WTC11 (cell line): ENCODE data around the gene MEFV. TPM values are rescaled to one million over a fixed set of nuclear protein-coding genes. Genes with fewer than 3 reads are reported as not detected.

Source experiments
- ATAC-seq: fragments of 200-7000 bp; cut with Tn5 transposase; 2 replicates; pipeline ENCODE4 v1.10.0; 2021; ENCODE audit warnings: mild to moderate bottlenecking, moderate library complexity
- CTCF ChIA-PET: fragments of 300-600 bp; sonication (Branson Sonifier 250); formaldehyde crosslinking; loops from one replicate; lab custom pipeline; 2021; ENCODE audit warnings: antibody characterized with exemption; lab: Charles Lee
- POLR2A ChIA-PET: fragments of 350-600 bp; sonication (Branson Sonifier 250); formaldehyde crosslinking; loops from one replicate; lab custom pipeline; 2021; ENCODE audit warnings: antibody characterized with exemption; lab: Charles Lee
- DNase-seq: peaks from one replicate; pipeline ENCODE4 v3.0.0; 2021; ENCODE audit warnings: low spot score
- H3K27ac Mint-ChIP-seq: 2 replicates; pipeline ENCODE4 v1.8.0; 2021; ENCODE audit warnings: mixed read lengths
- H3K27me3 Mint-ChIP-seq: 2 replicates; pipeline ENCODE4 v1.8.0; 2021; ENCODE audit warnings: low read depth, mild to moderate bottlenecking, moderate library complexity, mixed read lengths
- H3K36me3 Mint-ChIP-seq: 2 replicates; pipeline ENCODE4 v1.8.0; 2021; ENCODE audit warnings: mixed read lengths
- H3K4me1 Mint-ChIP-seq: 2 replicates; pipeline ENCODE4 v1.8.0; 2022; ENCODE audit warnings: mixed read lengths
- H3K4me3 Mint-ChIP-seq: 2 replicates; pipeline ENCODE4 v1.8.0; 2021; ENCODE audit warnings: mild to moderate bottlenecking, moderate library complexity, mixed read lengths
- H3K9me3 Mint-ChIP-seq: 2 replicates; pipeline ENCODE4 v1.8.0; 2021; ENCODE audit warnings: mixed read lengths
- EMX1 ChIP-seq: fragments of 250-450 bp; sonication (Bioruptor Pico); IDR thresholded peaks from 2 replicates; pipeline ENCODE4 v1.8.0; 2021; ENCODE audit warnings: mild to moderate bottlenecking
- ERG ChIP-seq: fragments of 250-450 bp; sonication (Bioruptor Pico); IDR thresholded peaks from 2 replicates; pipeline ENCODE4 v1.8.0; 2021; ENCODE audit warnings: mild to moderate bottlenecking
- ESRRA ChIP-seq: sonication (generic); formaldehyde crosslinking; IDR thresholded peaks from 2 replicates; pipeline ENCODE4 v1.8.1; 2022; ENCODE audit warnings: mild to moderate bottlenecking, missing genetic modification reagents, borderline replicate concordance
- FOXP4 ChIP-seq: sonication (generic); formaldehyde crosslinking; IDR thresholded peaks from 2 replicates; pipeline ENCODE4 v1.8.0; 2022; ENCODE audit warnings: mild to moderate bottlenecking, missing genetic modification reagents
- HMGXB4 ChIP-seq: sonication (generic); formaldehyde crosslinking; IDR thresholded peaks from 2 replicates; pipeline ENCODE4 v1.8.1; 2023; ENCODE audit warnings: mild to moderate bottlenecking, moderate library complexity, missing genetic modification reagents
- IRF1 ChIP-seq: sonication (generic); formaldehyde crosslinking; IDR thresholded peaks from 2 replicates; pipeline ENCODE4 v1.8.0; 2023; ENCODE audit warnings: missing genetic modification reagents
- MYBL2 ChIP-seq: sonication (generic); formaldehyde crosslinking; IDR thresholded peaks from 2 replicates; pipeline ENCODE4 v1.8.1; 2023; ENCODE audit warnings: mild to moderate bottlenecking, moderate library complexity, missing genetic modification reagents
- NFYB ChIP-seq: sonication (generic); formaldehyde crosslinking; conservative IDR thresholded peaks from 2 replicates; pipeline ENCODE4 v1.8.0; 2022; ENCODE audit warnings: low read depth, missing genetic modification reagents
- NR1H2 ChIP-seq: sonication (generic); formaldehyde crosslinking; IDR thresholded peaks from 2 replicates; pipeline ENCODE4 v1.9.0; 2021; ENCODE audit warnings: mild to moderate bottlenecking, moderate library complexity, missing genetic modification reagents
- NR2C2 ChIP-seq: sonication (generic); formaldehyde crosslinking; IDR thresholded peaks from 2 replicates; pipeline ENCODE4 v1.8.0; 2022; ENCODE audit warnings: mild to moderate bottlenecking, missing genetic modification reagents
- OVOL2 ChIP-seq: fragments of 250-450 bp; sonication (Bioruptor Pico); IDR thresholded peaks from 2 replicates; pipeline ENCODE4 v1.9.0; 2021; ENCODE audit warnings: mild to moderate bottlenecking, borderline replicate concordance
- PREB ChIP-seq: sonication (generic); formaldehyde crosslinking; IDR thresholded peaks from 2 replicates; pipeline ENCODE4 v1.8.1; 2022; ENCODE audit warnings: mild to moderate bottlenecking, missing genetic modification reagents, moderate library complexity, borderline replicate concordance
- RORB ChIP-seq: fragments of 250-450 bp; sonication (Bioruptor Pico); IDR thresholded peaks from 2 replicates; pipeline ENCODE4 v1.9.0; 2021; ENCODE audit warnings: mild to moderate bottlenecking
- TEAD4 ChIP-seq: sonication (generic); formaldehyde crosslinking; IDR thresholded peaks from 2 replicates; pipeline ENCODE4 v1.8.0; 2022; ENCODE audit warnings: mild to moderate bottlenecking, missing genetic modification reagents
- ZBTB43 ChIP-seq: sonication (generic); formaldehyde crosslinking; IDR thresholded peaks from 2 replicates; pipeline ENCODE4 v1.8.1; 2023; ENCODE audit warnings: mild to moderate bottlenecking, missing genetic modification reagents
- ZMAT4 ChIP-seq: fragments of 250-450 bp; sonication (Bioruptor Pico); IDR thresholded peaks from 2 replicates; pipeline ENCODE4 v1.9.0; 2021; ENCODE audit warnings: mild to moderate bottlenecking
- ZNF121 ChIP-seq: sonication (generic); formaldehyde crosslinking; IDR thresholded peaks from 2 replicates; pipeline ENCODE4 v1.8.0; 2023; ENCODE audit warnings: missing genetic modification reagents
- ZNF138 ChIP-seq: sonication (generic); formaldehyde crosslinking; conservative IDR thresholded peaks from 2 replicates; pipeline ENCODE4 v1.8.1; 2022; ENCODE audit warnings: mild to moderate bottlenecking, moderate library complexity, missing genetic modification reagents
- ZNF532 ChIP-seq: fragments of 250-450 bp; sonication (Bioruptor Pico); IDR thresholded peaks from 2 replicates; pipeline ENCODE4 v1.9.0; 2021; ENCODE audit warnings: mild to moderate bottlenecking, borderline replicate concordance
- total RNA-seq: library from RNA; stranded (reverse); gene quantifications from 3 replicates; pipeline ENCODE4 v1.2.3, GENCODE V29; 2021

The MEFV gene
- total RNA-seq, 1 experiment from 2014 or later, result 0.09 TPM

GRCh38 chr16:3283543-3284447 is 27.4 kb upstream of the MEFV start (continued):
- 0 out of 2 replicates have a peak, but pooled peaks have one; percentile 5 for TF ChIP-seq FOXP4

- ATAC-seq, result peak; percentile 86
- CTCF ChIA-PET, result interaction anchor here (0.6 to 2.1 kb wide), 12 partner anchors 10 to 244 kb away, joined by 3 to 19 read pairs (median 4); partner anchors contain the start of gene ZSCAN32
- Mint-ChIP-seq H3K36me3 (peaks cover 32% of the 10 kb centered on the region), H3K4me3 (peak within 1 kb of the TSS; percentile 99), H3K27me3 (peaks cover 4% of the 10 kb centered on the region), H3K27ac (peak within 1 kb of the TSS; percentile 97), H3K4me1 (peaks cover 21% of the 10 kb centered on the region), H3K9me3 (peaks cover 11% of the 10 kb centered on the region)
- POLR2A ChIA-PET, result interaction anchor here (0.5 to 2.3 kb wide), 11 partner anchors 13 to 241 kb away, joined by 3 to 12 read pairs (median 4); partner anchors contain the start of genes TIGD7, ZNF174, ZNF75A and ZSCAN32
- DNase-seq, result peak; percentile 95
- no peak for TF ChIP-seq EMX1
- peak; percentile 49; the same call in 1 of the 2 replicates for TF ChIP-seq ESRRA (CRISPR knock-in tag)
- TF ChIP-seq NFYB (CRISPR knock-in tag), result peak; percentile 78
- TF ChIP-seq MYBL2 (CRISPR knock-in tag), result no peak
- 0 out of 2 replicates have a peak, but pooled peaks have one; percentile 41 for TF ChIP-seq ZBTB43 (CRISPR knock-in tag)
- no peak for TF ChIP-seq ZNF121
- TF ChIP-seq IRF1 (CRISPR knock-in tag), result no peak
- no peak; the same call in 1 of the 2 replicates for TF ChIP-seq NR2C2 (CRISPR knock-in tag)
- TF ChIP-seq ERG, result no peak
- TF ChIP-seq OVOL2 (CRISPR knock-in tag), result no peak
- TF ChIP-seq ZNF138 (CRISPR knock-in tag), result no peak
- TF ChIP-seq TEAD4 (CRISPR knock-in tag), result no peak
- TF ChIP-seq ZNF532 (CRISPR knock-in tag), result no peak
- TF ChIP-seq NR1H2, result no peak
- TF ChIP-seq PREB, result no peak
- TF ChIP-seq ZMAT4 (CRISPR knock-in tag), result no peak
- peak; percentile 81; the same call in 1 of the 2 replicates for TF ChIP-seq HMGXB4 (CRISPR knock-in tag)
- no peak for TF ChIP-seq RORB (CRISPR knock-in tag)
Observed at GRCh38 chr16:3282730-3283542, 26.5 kb upstream of the MEFV start, which contains the start of gene ZNF263. ZNF263 (plus strand) TSS chr16:3283491; CDS start chr16:3283819, 328 bp downstream.
